AG04449 (cell line): ENCODE results near the gene CAV1.

Experiments
- CTCF ChIA-PET: fragments of 350-600 bp; formaldehyde crosslinking; extraction: SDS; loops from one replicate; lab custom pipeline; 2021; ENCODE audit warnings: antibody characterized with exemption; lab: Yijun Ruan, JAX
- POLR2A ChIA-PET: fragments of 400-600, 350-600 bp; formaldehyde crosslinking; extraction: SDS; loops from one replicate; lab custom pipeline; 2020; ENCODE audit warnings: antibody characterized with exemption, inconsistent platforms; lab: Yijun Ruan, JAX
- DNase-seq: peaks from one replicate; pipeline ENCODE4 v3.0.0-alpha.2; 2010; ENCODE audit warnings: low read depth, low spot score
- H3K4me3 ChIP-seq: 2 replicates; pipeline ENCODE4 v1.5.1; 2011; ENCODE audit warnings: low read depth, mild to moderate bottlenecking, control low read depth, low read length
- CTCF ChIP-seq: IDR thresholded peaks from one replicate; pipeline ENCODE4 v1.5.1; 2011; ENCODE audit warnings: mild to moderate bottlenecking, moderate library complexity, low read length, control low read depth, inconsistent platforms; ENCODE audit not compliant: insufficient read depth; ENCODE audit errors: missing control alignments

CAV1 gene

GRCh38 chr7:116552602-116553001 is 27.8 kb downstream of the CAV1 start:
- ChIA-PET CTCF (interaction anchor here (1.3 to 2.7 kb wide), 5 partner anchors 10 to 115 kb away, joined by 3 to 11 read pairs (median 4); no protein-coding TSS in a partner anchor), POLR2A (no interaction called here)
- H3K4me3 ChIP-seq = no peak overlapping the region
- no peak for TF ChIP-seq CTCF
- no peak for DNase-seq

GRCh38 chr7:116553168-116553964 is 28.5 kb downstream of the CAV1 start:
- CTCF ChIA-PET = interaction anchor here (1.3 to 2.7 kb wide), 3 partner anchors 29 to 295 kb away, joined by 3 to 11 read pairs (median 6); no protein-coding TSS in a partner anchor
- POLR2A ChIA-PET = no interaction called here

GRCh38 chr7:116554436-116554835 is 29.6 kb downstream of the CAV1 start:
- CTCF ChIA-PET = interaction anchor here (1.0 to 2.2 kb wide), 2 partner anchors 296 to 305 kb away, joined by 3 to 6 read pairs; no protein-coding TSS in a partner anchor
- no peak overlapping the region for H3K4me3 ChIP-seq
- POLR2A ChIA-PET = no interaction called here
- TF ChIP-seq CTCF = no peak
- no peak for DNase-seq

More at GRCh38 chr7:116553168-116553964, 28.5 kb downstream of the CAV1 start:
- no peak overlapping the region for H3K4me3 ChIP-seq
- TF ChIP-seq CTCF = no peak
- no peak for DNase-seq

- DNase-seq = no peak
- H3K4me3 ChIP-seq = no peak overlapping the region
- ChIA-PET CTCF (interaction anchor here (1.0 to 2.2 kb wide), 2 partner anchors 297 to 305 kb away, joined by 3 to 6 read pairs; no protein-coding TSS in a partner anchor), POLR2A (no interaction called here)
- TF ChIP-seq CTCF = no peak
These were observed 30.1 kb downstream of the CAV1 start for GRCh38 chr7:116554911-116555310.

GRCh38 chr7:116557066-116557585 is 32.3 kb downstream of the CAV1 start:
- DNase-seq = no peak
- no peak overlapping the region for H3K4me3 ChIP-seq
- ChIA-PET POLR2A (no interaction called here), CTCF (interaction anchor here (1.2 kb wide), 1 partner anchor 20 kb away, joined by 3 read pairs; no protein-coding TSS in a partner anchor)
- TF ChIP-seq CTCF = no peak

GRCh38 chr7:116557901-116558300 is 33.1 kb downstream of the CAV1 start:
- ChIA-PET POLR2A (no interaction called here), CTCF (interaction anchor here (1.2 kb wide), 1 partner anchor 20 kb away, joined by 3 read pairs; no protein-coding TSS in a partner anchor)
- no peak for DNase-seq
- no peak overlapping the region for H3K4me3 ChIP-seq
- no peak for TF ChIP-seq CTCF
